Measurements from ENCODE around the gene ABLIM2.

Gene ABLIM2

DNA sequence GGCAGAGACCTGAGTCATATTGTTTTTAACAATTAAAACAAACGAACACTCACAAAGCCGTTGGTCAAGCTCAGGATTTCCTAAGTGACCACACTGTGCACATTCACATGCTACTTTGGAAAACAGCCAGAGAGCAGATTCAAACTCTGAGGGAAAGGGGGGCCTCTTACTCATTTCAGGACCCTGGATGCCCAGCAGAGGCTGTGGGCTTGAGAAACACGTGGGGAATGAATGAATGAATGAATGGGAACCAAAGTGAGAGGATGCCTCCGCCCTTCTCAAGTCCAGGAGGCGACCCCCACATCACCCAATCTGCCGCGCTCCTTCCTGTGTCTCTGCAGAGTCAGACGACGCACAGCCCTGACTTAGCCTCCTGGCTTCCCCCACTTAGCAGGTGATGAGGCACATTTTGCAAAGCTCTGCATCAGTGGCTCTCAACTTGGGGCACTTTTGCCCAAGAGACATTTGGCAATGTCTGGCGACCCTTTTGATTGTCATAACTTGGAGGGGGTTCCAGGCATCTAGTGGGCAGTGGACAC lies 76.0 kb downstream of the ABLIM2 start:
- TF ChIP-seq, protein P1, sequence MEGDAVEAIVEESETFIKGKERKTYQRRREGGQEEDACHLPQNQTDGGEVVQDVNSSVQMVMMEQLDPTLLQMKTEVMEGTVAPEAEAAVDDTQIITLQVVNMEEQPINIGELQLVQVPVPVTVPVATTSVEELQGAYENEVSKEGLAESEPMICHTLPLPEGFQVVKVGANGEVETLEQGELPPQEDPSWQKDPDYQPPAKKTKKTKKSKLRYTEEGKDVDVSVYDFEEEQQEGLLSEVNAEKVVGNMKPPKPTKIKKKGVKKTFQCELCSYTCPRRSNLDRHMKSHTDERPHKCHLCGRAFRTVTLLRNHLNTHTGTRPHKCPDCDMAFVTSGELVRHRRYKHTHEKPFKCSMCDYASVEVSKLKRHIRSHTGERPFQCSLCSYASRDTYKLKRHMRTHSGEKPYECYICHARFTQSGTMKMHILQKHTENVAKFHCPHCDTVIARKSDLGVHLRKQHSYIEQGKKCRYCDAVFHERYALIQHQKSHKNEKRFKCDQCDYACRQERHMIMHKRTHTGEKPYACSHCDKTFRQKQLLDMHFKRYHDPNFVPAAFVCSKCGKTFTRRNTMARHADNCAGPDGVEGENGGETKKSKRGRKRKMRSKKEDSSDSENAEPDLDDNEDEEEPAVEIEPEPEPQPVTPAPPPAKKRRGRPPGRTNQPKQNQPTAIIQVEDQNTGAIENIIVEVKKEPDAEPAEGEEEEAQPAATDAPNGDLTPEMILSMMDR (IDR thresholded peaks at IDR 0.05; ENCODE audit: low read depth, low read length): no peak
- H3K4me3 ChIP-seq (ENCODE audit: low read depth, low read length): no peak overlapping the region

- TF ChIP-seq, protein P1 (IDR thresholded peaks at IDR 0.05; ENCODE audit: low read depth, low read length): no peak
These were observed 76.7 kb downstream of the ABLIM2 start for GRCh38 chr4:8081621-8082516.

DNA sequence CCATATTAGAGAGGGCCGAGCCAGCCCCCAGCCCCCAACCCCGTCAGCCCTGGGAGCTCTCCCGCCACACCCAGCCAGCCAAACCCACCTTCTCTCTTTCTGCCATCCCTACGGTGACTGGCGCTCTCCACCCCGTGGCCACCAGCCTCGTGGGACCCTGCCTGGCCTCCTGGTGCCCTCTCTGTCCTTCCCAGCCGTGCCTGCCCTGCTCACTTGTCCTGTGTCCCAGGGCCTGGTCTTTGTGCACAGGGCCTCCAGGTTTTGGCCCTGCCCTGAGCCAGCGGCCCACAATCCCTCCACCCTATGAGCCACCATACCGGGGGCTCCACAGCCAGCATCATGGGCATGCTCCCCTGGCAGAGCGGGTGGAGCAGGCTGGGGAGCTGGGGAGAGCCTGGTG lies 77.4 kb downstream of the ABLIM2 start:
- TF ChIP-seq, protein P1 (IDR thresholded peaks at IDR 0.05; ENCODE audit: low read depth, low read length): no peak
- no peak overlapping the region for H3K4me3 ChIP-seq (ENCODE audit: low read depth, low read length)

More at GRCh38 chr4:8081621-8082516, 76.7 kb downstream of the ABLIM2 start:
- no peak overlapping the region for H3K4me3 ChIP-seq (ENCODE audit: low read depth, low read length)

DNA sequence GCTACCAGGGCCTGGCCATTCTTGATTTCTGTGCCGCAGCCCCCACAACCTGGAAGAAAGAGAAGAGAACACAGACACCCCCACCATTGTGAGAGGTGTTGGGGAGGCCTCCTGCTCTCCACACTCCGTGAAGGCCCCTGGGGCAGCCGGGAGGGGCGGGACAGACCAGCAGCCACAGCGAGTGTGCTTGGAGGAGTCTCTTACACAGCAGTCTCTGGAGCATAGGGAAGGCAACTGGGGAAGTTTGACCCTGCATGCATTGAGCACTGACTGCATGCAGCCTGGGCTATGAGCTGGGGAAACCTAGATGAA lies 77.9 kb downstream of the ABLIM2 start:
- no peak overlapping the region for H3K4me3 ChIP-seq (ENCODE audit: low read depth, low read length)
- TF ChIP-seq, protein P1 (IDR thresholded peaks at IDR 0.05; ENCODE audit: low read depth, low read length): no peak

- TF ChIP-seq, protein P1 (IDR thresholded peaks at IDR 0.05; ENCODE audit: low read depth, low read length): no peak
- no peak overlapping the region for H3K4me3 ChIP-seq (ENCODE audit: low read depth, low read length)
These were observed 78.5 kb downstream of the ABLIM2 start for GRCh38 chr4:8079916-8080753.

DNA sequence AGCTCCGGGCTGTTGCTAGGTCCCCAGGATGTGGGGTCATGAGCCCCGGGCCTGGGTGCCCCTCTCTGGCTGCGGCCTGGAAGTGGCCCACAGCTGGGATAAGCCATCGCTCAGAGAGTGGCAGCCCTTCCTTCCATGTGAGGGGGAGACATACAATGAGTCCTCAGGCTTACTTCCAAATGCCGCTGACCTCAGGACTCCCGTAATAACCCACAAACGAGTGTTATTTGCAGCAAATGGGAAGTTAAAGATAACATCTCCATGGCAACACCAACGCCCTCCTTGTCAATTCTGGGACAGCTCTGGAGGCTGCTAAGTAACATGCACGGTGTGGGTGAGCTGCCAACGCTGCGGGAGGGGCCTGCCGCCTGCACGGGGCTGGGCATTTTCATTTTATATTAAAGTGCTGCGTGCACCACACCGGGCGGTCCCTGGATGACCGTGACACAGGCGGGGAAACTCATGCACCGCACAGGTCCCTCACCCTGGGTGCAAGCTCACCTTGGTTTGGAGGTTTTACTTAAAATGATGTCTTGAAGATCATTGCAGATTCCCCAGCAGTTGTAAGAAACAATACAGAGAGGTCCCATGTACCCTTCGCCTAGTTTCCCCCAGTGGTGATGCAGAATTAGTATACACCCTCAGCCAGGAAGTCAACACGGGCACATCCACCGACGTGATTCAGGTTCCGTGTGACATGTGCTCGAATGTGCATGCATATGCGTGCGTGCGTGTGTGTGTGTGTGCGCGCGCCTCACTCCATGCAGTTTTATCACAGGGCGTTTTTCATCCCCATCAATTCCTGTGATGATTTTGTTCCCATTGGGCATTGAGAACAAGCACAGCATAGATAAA lies 79.4 kb downstream of the ABLIM2 start:
- H3K4me3 ChIP-seq (ENCODE audit: low read depth, low read length): no peak overlapping the region
- TF ChIP-seq, protein P1 (IDR thresholded peaks at IDR 0.05; ENCODE audit: low read depth, low read length): no peak
